Measurements from ENCODE around the gene ZCCHC8. TPM values are rescaled to one million over a fixed set of nuclear protein-coding genes. Genes with fewer than 3 reads are reported as not detected.

ZCCHC8 gene
- total and polyA plus RNA-seq, 2 donors (not counting 1 experiment from before 2014, with no cell fraction given): 30.0 to 56.2 TPM

DNA sequence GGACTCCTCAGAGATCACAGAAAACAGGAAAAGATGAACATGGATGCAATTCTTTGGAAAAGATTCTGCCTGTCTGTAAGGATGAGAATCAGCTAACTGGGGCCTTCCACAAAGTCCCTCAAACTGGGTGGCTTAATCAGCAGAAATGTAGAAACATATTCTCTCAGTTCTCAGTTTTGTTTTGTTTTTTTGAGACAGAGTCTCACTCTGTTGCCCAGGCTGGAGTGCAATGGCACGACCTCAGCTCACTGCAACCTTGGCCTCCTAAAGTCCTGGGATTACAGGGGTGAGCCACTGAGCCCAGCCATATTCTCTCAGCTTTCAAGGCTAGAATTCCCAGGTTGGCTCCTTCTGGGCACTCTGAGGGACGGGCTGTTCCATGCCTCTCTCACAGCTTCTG is 40.1 kb downstream of the ZCCHC8 start:
- TF ChIP-seq, protein P1, sequence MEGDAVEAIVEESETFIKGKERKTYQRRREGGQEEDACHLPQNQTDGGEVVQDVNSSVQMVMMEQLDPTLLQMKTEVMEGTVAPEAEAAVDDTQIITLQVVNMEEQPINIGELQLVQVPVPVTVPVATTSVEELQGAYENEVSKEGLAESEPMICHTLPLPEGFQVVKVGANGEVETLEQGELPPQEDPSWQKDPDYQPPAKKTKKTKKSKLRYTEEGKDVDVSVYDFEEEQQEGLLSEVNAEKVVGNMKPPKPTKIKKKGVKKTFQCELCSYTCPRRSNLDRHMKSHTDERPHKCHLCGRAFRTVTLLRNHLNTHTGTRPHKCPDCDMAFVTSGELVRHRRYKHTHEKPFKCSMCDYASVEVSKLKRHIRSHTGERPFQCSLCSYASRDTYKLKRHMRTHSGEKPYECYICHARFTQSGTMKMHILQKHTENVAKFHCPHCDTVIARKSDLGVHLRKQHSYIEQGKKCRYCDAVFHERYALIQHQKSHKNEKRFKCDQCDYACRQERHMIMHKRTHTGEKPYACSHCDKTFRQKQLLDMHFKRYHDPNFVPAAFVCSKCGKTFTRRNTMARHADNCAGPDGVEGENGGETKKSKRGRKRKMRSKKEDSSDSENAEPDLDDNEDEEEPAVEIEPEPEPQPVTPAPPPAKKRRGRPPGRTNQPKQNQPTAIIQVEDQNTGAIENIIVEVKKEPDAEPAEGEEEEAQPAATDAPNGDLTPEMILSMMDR (IDR thresholded peaks at IDR 0.05): no peak
- no peak for TF ChIP-seq EZH2 (IDR thresholded peaks at IDR 0.05; ENCODE audit: borderline replicate concordance, insufficient read depth, low read depth, low read length, poor library complexity, severe bottlenecking)
- H2AFZ ChIP-seq (ENCODE audit: insufficient read depth, low read depth, low read length, poor library complexity, severe bottlenecking): no peak overlapping the region
- POLR2A ChIA-PET: interaction anchor here (0.6 kb wide), 1 partner anchor 11 kb away, joined by 3 read pairs; no protein-coding TSS in a partner anchor
- Mint-ChIP-seq H3K4me1 (peaks cover 3% of the 10 kb centered on the region), H3K27ac (no peak overlapping the region), H3K9me3 (ENCODE audit: insufficient read depth) (no peaks in the 10 kb centered on the region), H3K4me3 (no peak overlapping the region), H3K27me3 (no peaks in the 10 kb centered on the region)
- H4K20me1 ChIP-seq (ENCODE audit: control insufficient read depth, insufficient read depth, low read length, poor library complexity, severe bottlenecking): no peaks in the 10 kb centered on the region
- no peak overlapping the region for H3K4me3 ChIP-seq (ENCODE audit: control extremely low read depth in 1 of 5, extremely low read depth in 1 of 5, insufficient read depth in 1 of 5, low read depth in 2 of 5, low read length in 4 of 5)
- no peaks in the 10 kb centered on the region for H3K79me2 ChIP-seq (ENCODE audit: control insufficient read depth, insufficient read depth, low read length)
- H3K4me2 ChIP-seq (replicated peaks; ENCODE audit: low read depth, low read length, poor library complexity, severe bottlenecking): no peak overlapping the region
- H3K9me3 ChIP-seq (ENCODE audit: control extremely low read depth in 1 of 3, control insufficient read depth in 2 of 3, insufficient read depth in 1 of 3, low read length in 2 of 3): no peaks in the 10 kb centered on the region
- no peak overlapping the region for H3K27ac ChIP-seq (ENCODE audit: low read length in 2 of 2)
- intact Hi-C loops (cut with micrococcal nuclease): no loop called here
- no peak overlapping the region for H3K9ac ChIP-seq (ENCODE audit: low read length)
- H3K36me3 ChIP-seq (replicated peaks in 1 of 2; ENCODE audit: control extremely low read depth in 1 of 2, control insufficient read depth in 1 of 2, extremely low read depth in 1 of 2, insufficient read depth in 2 of 2, low read length in 1 of 2): no peaks in the 10 kb centered on the region
- CTCF ChIA-PET: interaction anchor here (0.6 to 2.1 kb wide), 4 partner anchors 11 to 1376 kb away, joined by 3 to 6 read pairs (median 4); no protein-coding TSS in a partner anchor
- ATAC-seq (ENCODE audit: low read depth) (no peak), DNase-seq (no peak)
- no peaks in the 10 kb centered on the region for H3K4me1 ChIP-seq (ENCODE audit: control insufficient read depth in 2 of 2, insufficient read depth in 2 of 2, low read length in 2 of 2)
- H3K27me3 ChIP-seq (replicated peaks in 1 of 4; ENCODE audit: control extremely low read depth in 1 of 4, control insufficient read depth in 3 of 4, insufficient read depth in 4 of 4, low read length in 3 of 4): no peaks in the 10 kb centered on the region
- WGBS (ENCODE audit: insufficient coverage): 87% methylated on average over 2 of the region's 2 CpGs

DNA sequence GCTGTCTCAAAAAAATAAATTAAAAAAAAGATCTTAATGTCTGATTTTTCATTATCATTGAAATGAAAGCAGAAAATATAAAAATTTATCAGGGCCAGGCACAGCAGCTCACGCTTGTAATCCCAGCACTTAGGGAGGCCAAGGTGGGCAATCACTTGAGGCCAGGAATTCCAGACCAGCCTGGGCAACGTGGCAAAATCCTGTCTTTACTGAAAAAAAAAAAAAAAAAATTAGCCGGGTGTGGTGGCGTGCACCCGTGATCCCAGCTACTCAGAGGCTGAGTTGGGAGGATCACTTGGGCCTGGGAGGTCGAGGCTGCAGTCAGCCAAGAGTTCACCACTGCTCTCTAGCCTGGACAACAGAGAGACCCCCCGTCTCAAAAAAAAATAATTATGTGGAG is 40.7 kb downstream of the ZCCHC8 start:
- Mint-ChIP-seq H3K27ac (no peak overlapping the region), H3K27me3 (no peaks in the 10 kb centered on the region), H3K4me1 (peaks cover 3% of the 10 kb centered on the region), H3K9me3 (ENCODE audit: insufficient read depth) (no peaks in the 10 kb centered on the region), H3K4me3 (no peak overlapping the region)
- POLR2A ChIA-PET: interaction anchor here (0.6 kb wide), 1 partner anchor 12 kb away, joined by 3 read pairs; no protein-coding TSS in a partner anchor
- Histone ChIP-seq H3K36me3 (replicated peaks in 1 of 2; ENCODE audit: control extremely low read depth in 1 of 2, control insufficient read depth in 1 of 2, extremely low read depth in 1 of 2, insufficient read depth in 2 of 2, low read length in 1 of 2) (no peaks in the 10 kb centered on the region), H2AFZ (ENCODE audit: insufficient read depth, low read depth, low read length, poor library complexity, severe bottlenecking) (no peak overlapping the region), H3K4me1 (ENCODE audit: control insufficient read depth in 2 of 2, insufficient read depth in 2 of 2, low read length in 2 of 2) (no peaks in the 10 kb centered on the region), H3K9ac (ENCODE audit: low read length) (no peak overlapping the region), H3K79me2 (ENCODE audit: control insufficient read depth, insufficient read depth, low read length) (no peaks in the 10 kb centered on the region), H3K4me3 (ENCODE audit: control extremely low read depth in 1 of 5, extremely low read depth in 1 of 5, insufficient read depth in 1 of 5, low read depth in 2 of 5, low read length in 4 of 5) (no peak overlapping the region), H3K27me3 (replicated peaks in 1 of 4; ENCODE audit: control extremely low read depth in 1 of 4, control insufficient read depth in 3 of 4, insufficient read depth in 4 of 4, low read length in 3 of 4) (no peaks in the 10 kb centered on the region), H3K4me2 (replicated peaks; ENCODE audit: low read depth, low read length, poor library complexity, severe bottlenecking) (no peak overlapping the region), H3K9me3 (ENCODE audit: control extremely low read depth in 1 of 3, control insufficient read depth in 2 of 3, insufficient read depth in 1 of 3, low read length in 2 of 3) (no peaks in the 10 kb centered on the region), H3K27ac (ENCODE audit: low read length in 2 of 2) (no peak overlapping the region), H4K20me1 (ENCODE audit: control insufficient read depth, insufficient read depth, low read length, poor library complexity, severe bottlenecking) (no peaks in the 10 kb centered on the region)
- CTCF ChIA-PET: interaction anchor here (0.6 to 2.1 kb wide), 3 partner anchors 12 to 1377 kb away, joined by 3 to 6 read pairs (median 5); no protein-coding TSS in a partner anchor
- intact Hi-C loops (cut with micrococcal nuclease): no loop called here
- 87% methylated on average over 3 of the region's 7 CpGs for WGBS (ENCODE audit: insufficient coverage)
- DNase-seq: no peak
- no peak for ATAC-seq (ENCODE audit: low read depth)
- TF ChIP-seq, protein P1 (IDR thresholded peaks at IDR 0.05): no peak
- no peak for TF ChIP-seq EZH2 (IDR thresholded peaks at IDR 0.05; ENCODE audit: borderline replicate concordance, insufficient read depth, low read depth, low read length, poor library complexity, severe bottlenecking)

All from B cell (primary cell).